RWPE2 (cell line): ENCODE measurements around the gene GALC.

ENCODE experiments used
- ATAC-seq: fragments of 200-7000 bp; cut with Tn5 transposase; 3 replicates; pipeline ENCODE4 v1.9.1; 2021; ENCODE audit warnings: low read depth
- DNase-seq: peaks from one replicate; pipeline ENCODE4 v3.0.0-alpha.2; 2020; ENCODE audit warnings: low spot score
- H3K27ac ChIP-seq: fragments of 450-650 bp; 2 replicates; pipeline ENCODE4 v1.5.1; 2017; ENCODE audit warnings: mild to moderate bottlenecking; ENCODE audit not compliant: poor library complexity, severe bottlenecking
- H3K27me3 ChIP-seq: fragments of 250-450 bp; sonication (Bioruptor Pico); 2 replicates; pipeline ENCODE4 v1.5.1; 2021; ENCODE audit warnings: mild to moderate bottlenecking, moderate library complexity; ENCODE audit not compliant: insufficient read depth, poor library complexity, severe bottlenecking
- H3K36me3 ChIP-seq: fragments of 250-450 bp; sonication (Bioruptor Pico); 2 replicates; pipeline ENCODE4 v1.5.1; 2020; ENCODE audit warnings: low read depth, mild to moderate bottlenecking, moderate library complexity
- H3K4me1 ChIP-seq: fragments of 250-450 bp; sonication (Bioruptor Pico); 2 replicates; pipeline ENCODE4 v1.5.1; 2021; ENCODE audit warnings: mild to moderate bottlenecking, moderate library complexity; ENCODE audit not compliant: insufficient read depth, poor library complexity, severe bottlenecking
- H3K4me3 ChIP-seq: fragments of 250-450 bp; sonication (Bioruptor Pico); 2 replicates; pipeline ENCODE4 v1.5.1; 2021; ENCODE audit warnings: mild to moderate bottlenecking, moderate library complexity; ENCODE audit not compliant: severe bottlenecking
- H3K9me3 ChIP-seq: fragments of 250-450 bp; sonication (Bioruptor Pico); 2 replicates; pipeline ENCODE4 v1.5.1; 2021; ENCODE audit warnings: mild to moderate bottlenecking, moderate library complexity; ENCODE audit not compliant: severe bottlenecking
- CTCF ChIP-seq: fragments of 450-650 bp; IDR thresholded peaks from one replicate; pipeline ENCODE4 v1.5.1; 2017; ENCODE audit warnings: mild to moderate bottlenecking, moderate library complexity; ENCODE audit not compliant: poor library complexity, severe bottlenecking

The GALC gene

DNA sequence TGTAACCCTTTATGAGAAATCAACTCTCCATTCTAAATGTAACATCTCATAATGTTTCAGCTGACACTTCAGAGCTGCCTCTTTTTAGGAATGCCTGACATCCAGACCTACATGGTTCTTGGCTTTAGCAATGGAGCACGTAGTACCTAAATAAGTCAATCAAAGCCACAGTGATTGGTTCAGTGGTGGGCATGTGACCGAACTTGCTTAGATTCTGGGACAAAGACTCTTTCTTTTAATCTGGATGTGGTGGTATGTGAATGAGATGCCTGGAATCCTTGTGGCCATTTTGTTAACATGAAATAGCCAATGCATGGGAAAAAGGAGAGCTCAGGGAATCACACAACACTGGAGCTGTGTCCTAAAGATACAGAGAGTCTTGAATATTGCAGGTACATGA, 23.8 kb upstream of the GALC start:
- H3K4me3 ChIP-seq = no peak overlapping the region
- no peak overlapping the region for H3K27ac ChIP-seq
- no peaks in the 10 kb centered on the region for H3K27me3 ChIP-seq
- no peaks in the 10 kb centered on the region for H3K4me1 ChIP-seq
- DNase-seq = no peak
- no peak for ATAC-seq
- no peaks in the 10 kb centered on the region for H3K36me3 ChIP-seq
- H3K9me3 ChIP-seq = no peaks in the 10 kb centered on the region
- TF ChIP-seq CTCF = no peak

GRCh38 chr14:88013750-88014349, 20.9 kb upstream of the GALC start:
- H3K9me3 ChIP-seq = no peaks in the 10 kb centered on the region
- DNase-seq = no peak
- peak; percentile 99 for TF ChIP-seq CTCF
- H3K4me1 ChIP-seq = no peaks in the 10 kb centered on the region
- peak; percentile 97 for ATAC-seq
- H3K36me3 ChIP-seq = no peaks in the 10 kb centered on the region
- no peaks in the 10 kb centered on the region for H3K27me3 ChIP-seq
- no peak overlapping the region for H3K27ac ChIP-seq
- H3K4me3 ChIP-seq = no peak overlapping the region

- Histone ChIP-seq H3K27ac (no peak overlapping the region), H3K36me3 (no peaks in the 10 kb centered on the region), H3K9me3 (no peaks in the 10 kb centered on the region), H3K4me3 (no peak overlapping the region), H3K27me3 (no peaks in the 10 kb centered on the region), H3K4me1 (no peaks in the 10 kb centered on the region)
- ATAC-seq (no peak), DNase-seq (no peak)
- no peak for TF ChIP-seq CTCF
Measured at GRCh38 chr14:88012495-88012894, 19.5 kb upstream of the GALC start.

DNA sequence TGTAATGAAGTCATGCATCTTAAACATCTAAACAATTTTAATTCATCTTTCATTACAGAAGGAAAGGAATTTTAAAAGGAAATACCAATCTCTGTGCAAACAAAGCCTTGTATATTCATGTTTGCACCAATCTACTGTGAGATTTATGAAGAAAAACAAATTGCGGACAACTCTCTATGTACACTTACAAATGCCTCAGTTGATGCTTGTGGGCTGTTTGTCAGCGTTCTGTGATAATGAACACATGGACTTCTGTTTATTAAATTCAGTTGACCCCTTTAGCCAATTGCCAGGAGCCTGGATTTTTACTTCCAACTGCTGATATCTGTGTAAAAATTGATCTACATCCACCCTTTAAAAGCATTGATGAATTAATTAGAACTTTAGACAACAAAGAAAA, 17.3 kb upstream of the GALC start:
- no peak for TF ChIP-seq CTCF
- ATAC-seq = no peak
- Histone ChIP-seq H3K4me1 (no peaks in the 10 kb centered on the region), H3K4me3 (no peak overlapping the region), H3K27me3 (no peaks in the 10 kb centered on the region), H3K9me3 (no peaks in the 10 kb centered on the region), H3K36me3 (no peaks in the 10 kb centered on the region), H3K27ac (no peak overlapping the region)
- DNase-seq = no peak

GRCh38 chr14:88009486-88009885, 16.5 kb upstream of the GALC start:
- H3K27ac ChIP-seq = no peak overlapping the region
- no peak for DNase-seq
- no peaks in the 10 kb centered on the region for H3K4me1 ChIP-seq
- no peaks in the 10 kb centered on the region for H3K27me3 ChIP-seq
- H3K9me3 ChIP-seq = no peaks in the 10 kb centered on the region
- no peak overlapping the region for H3K4me3 ChIP-seq
- no peak for TF ChIP-seq CTCF
- ATAC-seq = no peak
- H3K36me3 ChIP-seq = no peaks in the 10 kb centered on the region
